ENCODE data around the gene EXOC3L4.
"Not testable (repeated sequence)": the region's sequence is repeated elsewhere in the genome, so short reads cannot be mapped to it uniquely, and the experiment has no call there.

EXOC3L4 gene

DNA sequence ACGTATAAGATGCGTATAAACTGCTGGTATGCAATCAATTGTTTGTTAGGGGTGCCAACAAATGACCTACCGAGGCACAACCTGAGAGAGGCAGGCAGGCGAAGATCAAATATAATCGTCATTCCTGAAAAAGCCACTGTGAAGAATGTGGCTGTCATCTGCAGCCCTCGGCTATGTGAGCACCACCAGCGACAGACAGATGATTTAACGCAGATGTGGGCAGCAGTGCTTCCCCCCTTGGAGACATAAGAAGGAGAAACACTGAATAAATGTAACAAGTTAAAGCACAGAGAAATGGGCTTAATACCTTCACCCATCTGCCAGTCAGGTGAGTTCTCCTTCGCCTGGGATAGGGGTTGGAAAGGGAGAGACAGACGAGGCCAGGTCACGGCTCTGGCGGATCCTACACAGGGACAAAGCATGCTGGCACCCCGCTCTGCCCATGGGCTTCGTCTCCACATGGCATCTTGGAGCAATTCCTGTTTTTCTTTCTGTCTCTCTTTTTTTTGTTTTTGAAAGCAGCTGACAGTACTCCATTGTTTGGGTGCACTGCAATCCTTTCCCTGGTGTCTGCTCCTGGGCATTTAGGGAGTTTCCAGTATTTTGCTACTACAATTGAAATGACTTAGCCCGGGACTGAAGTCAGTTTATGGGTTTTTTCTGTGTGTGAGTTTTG, 56.9 kb downstream of the EXOC3L4 start:
- Histone ChIP-seq H3K27ac (ENCODE audit: low read length) (no peak overlapping the region), H3K4me2 (ENCODE audit: low read length) (no peak overlapping the region), H3K4me3 (ENCODE audit: low read length) (no peak overlapping the region), H4K20me1 (ENCODE audit: insufficient read depth, low read length) (no peaks in the 10 kb centered on the region), H3K27me3 (ENCODE audit: low read depth, low read length) (no peaks in the 10 kb centered on the region), H3K9me3 (ENCODE audit: insufficient read depth, low read length) (no peaks in the 10 kb centered on the region), H3K9ac (ENCODE audit: low read length) (no peak overlapping the region), H3K36me3 (replicated peaks; ENCODE audit: low read depth, low read length) (no peaks in the 10 kb centered on the region), H2AFZ (ENCODE audit: low read depth, low read length) (no peak overlapping the region), H3K4me1 (ENCODE audit: low read length) (no peaks in the 10 kb centered on the region), H3K79me2 (ENCODE audit: low read length) (no peaks in the 10 kb centered on the region)
- TF ChIP-seq EZH2phosphoT487 (IDR thresholded peaks at IDR 0.05; ENCODE audit: low read depth) (no peak), CTCF (IDR thresholded peaks at IDR 0.05; ENCODE audit: low read depth, low read length) (no peak)

DNA sequence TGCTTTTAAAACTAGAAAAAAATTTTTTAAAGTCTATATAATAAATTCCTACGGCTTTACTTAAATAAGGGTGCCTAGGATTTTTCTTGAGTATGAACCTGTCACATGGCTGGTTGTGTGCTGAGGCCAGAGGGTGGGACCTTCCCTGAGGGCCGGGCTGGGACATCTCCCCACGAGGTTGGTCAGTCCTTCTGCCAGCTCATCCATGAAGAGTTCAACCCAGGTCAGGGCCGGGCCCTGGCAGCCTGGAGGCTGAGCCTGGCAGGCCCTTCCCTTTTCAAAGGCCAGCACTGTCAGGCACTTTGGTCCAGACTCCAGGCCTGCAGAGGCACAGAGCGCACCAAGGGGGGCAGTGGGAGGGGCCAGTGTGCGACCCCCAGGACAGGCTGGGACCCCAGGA, 60.5 kb downstream of the EXOC3L4 start:
- H3K9me3 ChIP-seq (ENCODE audit: insufficient read depth, low read length), result no peaks in the 10 kb centered on the region
- no peaks in the 10 kb centered on the region for H3K36me3 ChIP-seq (replicated peaks; ENCODE audit: low read depth, low read length)
- H3K9ac ChIP-seq (ENCODE audit: low read length), result no peak overlapping the region
- no peak overlapping the region for H3K4me2 ChIP-seq (ENCODE audit: low read length)
- H3K4me1 ChIP-seq (ENCODE audit: low read length), result no peaks in the 10 kb centered on the region
- H3K27ac ChIP-seq (ENCODE audit: low read length), result no peak overlapping the region
- TF ChIP-seq CTCF (IDR thresholded peaks at IDR 0.05; ENCODE audit: low read depth, low read length), result no peak
- no peak for TF ChIP-seq EZH2phosphoT487 (IDR thresholded peaks at IDR 0.05; ENCODE audit: low read depth)
- no peaks in the 10 kb centered on the region for H3K79me2 ChIP-seq (ENCODE audit: low read length)
- H2AFZ ChIP-seq (ENCODE audit: low read depth, low read length), result no peak overlapping the region
- H3K27me3 ChIP-seq (ENCODE audit: low read depth, low read length), result no peaks in the 10 kb centered on the region
- no peak overlapping the region for H3K4me3 ChIP-seq (ENCODE audit: low read length)
- H4K20me1 ChIP-seq (ENCODE audit: insufficient read depth, low read length), result no peaks in the 10 kb centered on the region

DNA sequence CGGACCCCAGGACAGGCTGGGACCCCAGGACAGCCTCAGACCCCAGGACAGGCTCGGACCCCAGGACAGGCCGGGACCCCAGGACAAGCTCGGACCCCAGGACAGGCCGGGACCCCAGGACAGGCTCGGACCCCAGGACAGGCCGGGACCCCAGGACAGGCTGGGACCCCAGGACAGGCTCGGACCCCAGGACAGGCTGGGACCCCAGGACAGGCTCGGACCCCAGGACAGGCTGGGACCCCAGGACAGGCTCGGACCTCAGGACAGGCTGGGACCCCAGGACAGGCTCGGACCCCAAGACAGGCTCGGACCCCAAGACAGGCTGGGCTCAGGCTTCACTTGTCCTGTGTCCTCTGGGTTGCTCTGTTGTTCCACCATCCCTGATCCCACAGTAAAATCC, 60.9 kb downstream of the EXOC3L4 start:
- H3K36me3 ChIP-seq (replicated peaks; ENCODE audit: low read depth, low read length); H3K79me2 ChIP-seq (ENCODE audit: low read length); H3K9ac ChIP-seq (ENCODE audit: low read length); H3K4me1 ChIP-seq (ENCODE audit: low read length); H2AFZ ChIP-seq (ENCODE audit: low read depth, low read length); H4K20me1 ChIP-seq (ENCODE audit: insufficient read depth, low read length); H3K27me3 ChIP-seq (ENCODE audit: low read depth, low read length); H3K9me3 ChIP-seq (ENCODE audit: insufficient read depth, low read length); H3K27ac ChIP-seq (ENCODE audit: low read length); H3K4me2 ChIP-seq (ENCODE audit: low read length); H3K4me3 ChIP-seq (ENCODE audit: low read length): not testable (repeated sequence)

- H3K9me3 ChIP-seq (ENCODE audit: insufficient read depth, low read length), result no peaks in the 10 kb centered on the region
- no peaks in the 10 kb centered on the region for H4K20me1 ChIP-seq (ENCODE audit: insufficient read depth, low read length)
- no peak overlapping the region for H3K4me2 ChIP-seq (ENCODE audit: low read length)
- H3K27me3 ChIP-seq (ENCODE audit: low read depth, low read length), result no peaks in the 10 kb centered on the region
- no peak overlapping the region for H3K27ac ChIP-seq (ENCODE audit: low read length)
- no peak overlapping the region for H2AFZ ChIP-seq (ENCODE audit: low read depth, low read length)
- no peak overlapping the region for H3K9ac ChIP-seq (ENCODE audit: low read length)
- no peaks in the 10 kb centered on the region for H3K4me1 ChIP-seq (ENCODE audit: low read length)
- H3K4me3 ChIP-seq (ENCODE audit: low read length), result no peak overlapping the region
- no peaks in the 10 kb centered on the region for H3K36me3 ChIP-seq (replicated peaks; ENCODE audit: low read depth, low read length)
- TF ChIP-seq EZH2phosphoT487 (IDR thresholded peaks at IDR 0.05; ENCODE audit: low read depth) (no peak), CTCF (IDR thresholded peaks at IDR 0.05; ENCODE audit: low read depth, low read length) (no peak)
- H3K79me2 ChIP-seq (ENCODE audit: low read length), result no peaks in the 10 kb centered on the region
Measured at GRCh38 chr14:103155826-103156394, 61.4 kb downstream of the EXOC3L4 start.

Measured in OCI-LY3 (cell line).